WTC11 (cell line): ENCODE measurements around the gene AKAP8.

Experiments
- ATF2 ChIP-seq: sonication (generic); formaldehyde crosslinking; IDR thresholded peaks from 2 replicates; pipeline ENCODE4 v1.8.1; 2022; ENCODE audit warnings: low read depth, missing genetic modification reagents, borderline replicate concordance
- ELF4 ChIP-seq: sonication (generic); formaldehyde crosslinking; IDR thresholded peaks from 2 replicates; pipeline ENCODE4 v1.8.1; 2022; ENCODE audit warnings: low read depth, mild to moderate bottlenecking, moderate library complexity, missing genetic modification reagents
- ETV6 ChIP-seq: sonication (generic); formaldehyde crosslinking; IDR thresholded peaks from 2 replicates; pipeline ENCODE4 v1.8.1; 2022; ENCODE audit warnings: mild to moderate bottlenecking, missing genetic modification reagents
- FOXP1 ChIP-seq: sonication (generic); formaldehyde crosslinking; IDR thresholded peaks from 2 replicates; pipeline ENCODE4 v1.8.0; 2022; ENCODE audit warnings: missing genetic modification reagents, mild to moderate bottlenecking, moderate library complexity, borderline replicate concordance
- TF ChIP-seq, protein P1 (sequence below): sonication (generic); formaldehyde crosslinking; IDR thresholded peaks from 2 replicates; pipeline ENCODE4 v1.8.1; 2023; ENCODE audit warnings: mild to moderate bottlenecking, missing genetic modification reagents, moderate library complexity
- TF ChIP-seq, protein P2 (sequence below): fragments of 200-600 bp; IDR thresholded peaks from 2 replicates; pipeline ENCODE4 v1.8.0; 2022; ENCODE audit warnings: antibody characterized with exemption
- TF ChIP-seq, protein P3 (sequence below): sonication (generic); formaldehyde crosslinking; IDR thresholded peaks from 2 replicates; pipeline ENCODE4 v1.8.0; 2022; ENCODE audit warnings: mild to moderate bottlenecking, missing genetic modification reagents

- TF ChIP-seq, protein P1, sequence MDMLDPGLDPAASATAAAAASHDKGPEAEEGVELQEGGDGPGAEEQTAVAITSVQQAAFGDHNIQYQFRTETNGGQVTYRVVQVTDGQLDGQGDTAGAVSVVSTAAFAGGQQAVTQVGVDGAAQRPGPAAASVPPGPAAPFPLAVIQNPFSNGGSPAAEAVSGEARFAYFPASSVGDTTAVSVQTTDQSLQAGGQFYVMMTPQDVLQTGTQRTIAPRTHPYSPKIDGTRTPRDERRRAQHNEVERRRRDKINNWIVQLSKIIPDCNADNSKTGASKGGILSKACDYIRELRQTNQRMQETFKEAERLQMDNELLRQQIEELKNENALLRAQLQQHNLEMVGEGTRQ: no peak
- TF ChIP-seq ATF2 (CRISPR knock-in tag): no peak
- no peak for TF ChIP-seq FOXP1 (CRISPR knock-in tag)
- TF ChIP-seq, protein P2, sequence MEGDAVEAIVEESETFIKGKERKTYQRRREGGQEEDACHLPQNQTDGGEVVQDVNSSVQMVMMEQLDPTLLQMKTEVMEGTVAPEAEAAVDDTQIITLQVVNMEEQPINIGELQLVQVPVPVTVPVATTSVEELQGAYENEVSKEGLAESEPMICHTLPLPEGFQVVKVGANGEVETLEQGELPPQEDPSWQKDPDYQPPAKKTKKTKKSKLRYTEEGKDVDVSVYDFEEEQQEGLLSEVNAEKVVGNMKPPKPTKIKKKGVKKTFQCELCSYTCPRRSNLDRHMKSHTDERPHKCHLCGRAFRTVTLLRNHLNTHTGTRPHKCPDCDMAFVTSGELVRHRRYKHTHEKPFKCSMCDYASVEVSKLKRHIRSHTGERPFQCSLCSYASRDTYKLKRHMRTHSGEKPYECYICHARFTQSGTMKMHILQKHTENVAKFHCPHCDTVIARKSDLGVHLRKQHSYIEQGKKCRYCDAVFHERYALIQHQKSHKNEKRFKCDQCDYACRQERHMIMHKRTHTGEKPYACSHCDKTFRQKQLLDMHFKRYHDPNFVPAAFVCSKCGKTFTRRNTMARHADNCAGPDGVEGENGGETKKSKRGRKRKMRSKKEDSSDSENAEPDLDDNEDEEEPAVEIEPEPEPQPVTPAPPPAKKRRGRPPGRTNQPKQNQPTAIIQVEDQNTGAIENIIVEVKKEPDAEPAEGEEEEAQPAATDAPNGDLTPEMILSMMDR: no peak
- TF ChIP-seq ELF4 (CRISPR knock-in tag): no peak
- no peak for TF ChIP-seq ETV6 (CRISPR knock-in tag)
- TF ChIP-seq, protein P3, sequence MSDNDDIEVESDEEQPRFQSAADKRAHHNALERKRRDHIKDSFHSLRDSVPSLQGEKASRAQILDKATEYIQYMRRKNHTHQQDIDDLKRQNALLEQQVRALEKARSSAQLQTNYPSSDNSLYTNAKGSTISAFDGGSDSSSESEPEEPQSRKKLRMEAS (CRISPR knock-in tag): no peak
These were observed 42.9 kb upstream of the AKAP8 start for GRCh38 chr19:15422296-15423075.
